GM20431 (cell line): Measurements from ENCODE around the gene CEND1.

ENCODE experiments used
- in situ Hi-C: fragments of 300-500 bp; cut with MseI, MboI; formaldehyde crosslinking; loops from one replicate; pipeline ENCODE4 v1.15.0; 2020; ENCODE audit warnings: low sequenced_read_pairs; ENCODE audit not compliant: unreplicated experiment

Gene CEND1

GRCh38 chr11:828506-829175 is 38.8 kb upstream of the CEND1 start:
- in situ Hi-C loops: no loop called here

- in situ Hi-C loops: no loop called here
Measured at GRCh38 chr11:827897-828192, 38.0 kb upstream of the CEND1 start, which contains the start of gene CRACR2B. CRACR2B (plus strand) TSS chr11:827919; CDS start chr11:828608, 689 bp downstream.

GRCh38 chr11:827146-827896 is 37.4 kb upstream of the CEND1 start:
- in situ Hi-C loops: no loop called here

- in situ Hi-C loops: no loop called here
Measured at GRCh38 chr11:826836-827145, 36.9 kb upstream of the CEND1 start.

GRCh38 chr11:826227-826621 is 36.3 kb upstream of the CEND1 start:
- in situ Hi-C loops: no loop called here

GRCh38 chr11:825366-826226 is 35.7 kb upstream of the CEND1 start:
- in situ Hi-C loops: no loop called here

- in situ Hi-C loops: no loop called here
Measured at GRCh38 chr11:824942-825341, 35.1 kb upstream of the CEND1 start.

GRCh38 chr11:824292-824880 is 34.5 kb upstream of the CEND1 start:
- in situ Hi-C loops: no loop called here

GRCh38 chr11:823441-824291 is 33.8 kb upstream of the CEND1 start:
- in situ Hi-C loops: no loop called here

GRCh38 chr11:821512-822371 is 31.9 kb upstream of the CEND1 start:
- in situ Hi-C loops: no loop called here

GRCh38 chr11:820655-821511 is 31.0 kb upstream of the CEND1 start:
- in situ Hi-C loops: no loop called here

GRCh38 chr11:819943-820649 is 30.2 kb upstream of the CEND1 start:
- in situ Hi-C loops: no loop called here

- in situ Hi-C loops: no loop called here
Measured at GRCh38 chr11:819129-819931, 29.4 kb upstream of the CEND1 start.

- in situ Hi-C loops: no loop called here
Measured at GRCh38 chr11:818396-819128, 28.7 kb upstream of the CEND1 start, which contains the start of gene PNPLA2. PNPLA2 (plus strand) TSS chr11:818914; CDS start chr11:819719, 805 bp downstream.

- in situ Hi-C loops: no loop called here
Measured at GRCh38 chr11:816433-816779, 26.5 kb upstream of the CEND1 start.
